Placental epithelial cell (primary cell): ENCODE data around the gene SMARCAL1. TPM values are rescaled to one million over a fixed set of nuclear protein-coding genes. Genes with fewer than 3 reads are reported as not detected.

ENCODE experiments used
- total RNA-seq: library from RNA; depleted of rRNA; stranded (reverse); fragments of >200 nt; gene quantifications from 2 replicates; pipeline ENCODE4 v1.2.3, GENCODE V29; 2012

The SMARCAL1 gene
- total RNA-seq = 13.4 and 20.4 TPM in 2 replicates

GRCh38 chr2:216412022-216412999 is at the start of gene SMARCAL1:
Gene SMARCAL1, plus strand, starts transcription at chr2:216412484. Its CDS starts 2,221 bp downstream, at chr2:216414705.

GRCh38 chr2:216371721-216372702 is 40.3 kb upstream of the SMARCAL1 start, which contains the start of gene MARCHF4:
Gene MARCHF4, minus strand, starts transcription at chr2:216372483. Its CDS starts 2,223 bp downstream, at chr2:216370260.

DNA sequence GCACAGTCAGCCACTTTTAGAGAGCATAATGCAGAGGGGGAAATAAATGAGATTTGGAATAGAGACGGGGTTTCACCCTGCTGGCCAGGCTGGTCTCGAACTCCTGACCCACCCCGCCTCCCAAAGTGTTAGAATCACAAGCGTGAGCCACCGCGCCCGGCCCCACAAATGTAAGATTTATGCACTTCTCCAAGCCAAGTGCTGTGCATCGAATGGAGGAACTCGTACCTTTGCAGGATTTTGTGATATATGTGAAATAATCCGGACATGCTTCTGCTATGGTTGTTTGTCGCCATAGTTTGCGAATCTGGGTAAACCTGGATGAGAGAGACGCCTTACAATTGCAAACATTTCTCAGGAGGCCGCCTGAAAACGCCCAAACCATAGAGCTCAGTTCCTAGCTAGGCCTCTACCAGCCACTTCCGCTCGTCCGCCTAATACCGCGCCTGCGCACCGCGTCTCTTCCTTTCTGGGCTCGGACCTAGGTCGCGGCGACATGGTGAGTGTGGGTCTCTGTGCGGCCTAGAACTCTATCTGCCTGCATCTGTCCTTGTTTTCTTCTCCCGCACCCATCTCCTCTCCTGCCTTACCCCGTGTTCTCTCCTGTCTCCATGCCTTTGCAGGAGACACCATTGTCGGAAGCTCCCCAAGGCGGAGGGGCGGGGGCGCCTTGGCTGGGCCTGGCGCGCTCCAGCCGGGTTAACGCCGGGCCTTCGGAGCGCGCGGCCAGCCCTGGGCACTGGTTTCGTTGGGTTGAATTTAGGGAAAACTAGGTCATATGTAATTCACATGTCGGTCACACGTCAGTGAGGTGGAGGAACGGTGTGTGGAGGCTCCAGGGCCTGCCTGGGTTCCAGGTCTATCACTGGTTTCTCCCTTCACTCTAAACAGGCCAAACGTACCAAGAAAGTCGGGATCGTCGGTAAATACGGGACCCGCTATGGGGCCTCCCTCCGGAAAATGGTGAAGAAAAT is 86.4 kb downstream of the SMARCAL1 start, which contains the start of gene RPL37A:
Gene RPL37A (plus strand): TSS at position 466 of the 974 bp plus-strand sequence. CDS start 31 bp downstream, at position 497.

Other genes with a start within 250 kb of the SMARCAL1 start
- gene MARCHF4, start 40.0 kb upstream of the SMARCAL1 start, total RNA-seq = 0.39 and 8.0 TPM in 2 replicates
- 629 and 1,937 TPM in 2 replicates for gene RPL37A, start 86.4 kb downstream of the SMARCAL1 start, total RNA-seq
- gene IGFBP2, start 220.9 kb downstream of the SMARCAL1 start, total RNA-seq = 357 and 775 TPM in 2 replicates